Measurements from ENCODE around the gene UVRAG. TPM values are rescaled to one million over a fixed set of nuclear protein-coding genes. Genes with fewer than 3 reads are reported as not detected.

The UVRAG gene
- total and polyA plus RNA-seq, 2 of the 13 experiments (the other 11 are each of a cell fraction or from before 2014, with no cell fraction given): 9.7 to 17.3 TPM

DNA sequence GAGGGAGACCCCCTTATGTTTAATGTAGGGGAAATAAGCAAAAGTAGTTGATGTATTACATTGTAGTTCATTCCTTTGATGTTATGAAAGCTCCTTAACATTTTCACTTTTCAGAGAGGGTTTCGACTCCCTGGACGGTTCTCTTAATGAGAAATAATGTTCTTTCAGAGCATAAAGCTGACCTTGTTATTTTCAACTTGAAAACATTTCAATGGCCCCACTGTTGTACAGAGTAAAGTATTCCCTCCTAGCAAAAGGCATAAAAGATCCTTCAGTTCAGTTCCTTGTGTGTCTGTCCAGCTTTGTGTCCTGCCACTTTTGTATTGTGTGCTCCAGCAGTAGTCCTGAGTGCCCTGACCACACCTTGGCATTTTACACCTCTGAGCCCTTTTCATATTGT is 63.9 kb downstream of the UVRAG start:
- TF ChIP-seq SSRP1 (CRISPR knock-in tag; IDR thresholded peaks at IDR 0.05): no peak
- TF ChIP-seq, protein P1, sequence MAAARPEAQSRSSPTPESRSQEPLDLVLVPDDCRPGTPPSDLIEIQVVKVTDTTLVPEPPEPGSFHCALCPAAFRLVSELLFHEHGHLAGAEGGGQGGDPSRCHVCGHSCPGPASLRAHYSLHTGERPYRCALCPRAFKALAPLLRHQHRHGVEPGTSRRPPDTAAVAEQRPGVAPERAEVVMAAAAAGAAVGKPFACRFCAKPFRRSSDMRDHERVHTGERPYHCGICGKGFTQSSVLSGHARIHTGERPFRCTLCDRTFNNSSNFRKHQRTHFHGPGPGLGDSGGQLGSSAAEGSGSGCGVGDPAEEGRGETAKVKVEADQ (CRISPR knock-in tag; IDR thresholded peaks at IDR 0.05; ENCODE audit: borderline replicate concordance): no peak
- no peak for TF ChIP-seq TBP (CRISPR knock-in tag; IDR thresholded peaks at IDR 0.05)
- no peak for TF ChIP-seq ZNF562 (CRISPR knock-in tag; IDR thresholded peaks at IDR 0.05; ENCODE audit: borderline replicate concordance)
- no peak for TF ChIP-seq MBD4 (IDR thresholded peaks at IDR 0.05; ENCODE audit: borderline replicate concordance, low read length)
- no peak for TF ChIP-seq YEATS4 (CRISPR knock-in tag; IDR thresholded peaks at IDR 0.05; ENCODE audit: borderline replicate concordance)
- TF ChIP-seq, protein P2, sequence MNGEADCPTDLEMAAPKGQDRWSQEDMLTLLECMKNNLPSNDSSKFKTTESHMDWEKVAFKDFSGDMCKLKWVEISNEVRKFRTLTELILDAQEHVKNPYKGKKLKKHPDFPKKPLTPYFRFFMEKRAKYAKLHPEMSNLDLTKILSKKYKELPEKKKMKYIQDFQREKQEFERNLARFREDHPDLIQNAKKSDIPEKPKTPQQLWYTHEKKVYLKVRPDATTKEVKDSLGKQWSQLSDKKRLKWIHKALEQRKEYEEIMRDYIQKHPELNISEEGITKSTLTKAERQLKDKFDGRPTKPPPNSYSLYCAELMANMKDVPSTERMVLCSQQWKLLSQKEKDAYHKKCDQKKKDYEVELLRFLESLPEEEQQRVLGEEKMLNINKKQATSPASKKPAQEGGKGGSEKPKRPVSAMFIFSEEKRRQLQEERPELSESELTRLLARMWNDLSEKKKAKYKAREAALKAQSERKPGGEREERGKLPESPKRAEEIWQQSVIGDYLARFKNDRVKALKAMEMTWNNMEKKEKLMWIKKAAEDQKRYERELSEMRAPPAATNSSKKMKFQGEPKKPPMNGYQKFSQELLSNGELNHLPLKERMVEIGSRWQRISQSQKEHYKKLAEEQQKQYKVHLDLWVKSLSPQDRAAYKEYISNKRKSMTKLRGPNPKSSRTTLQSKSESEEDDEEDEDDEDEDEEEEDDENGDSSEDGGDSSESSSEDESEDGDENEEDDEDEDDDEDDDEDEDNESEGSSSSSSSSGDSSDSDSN (CRISPR knock-in tag; IDR thresholded peaks at IDR 0.05): no peak
- TF ChIP-seq SYNCRIP (IDR thresholded peaks at IDR 0.05; ENCODE audit: insufficient read depth, low read depth, low read length): no peak
- TF ChIP-seq SKI (IDR thresholded peaks at IDR 0.05; ENCODE audit: partially characterized antibody): no peak
- no peak for TF ChIP-seq REXO4 (CRISPR knock-in tag; IDR thresholded peaks at IDR 0.05; ENCODE audit: borderline replicate concordance)
- TF ChIP-seq, protein P3, sequence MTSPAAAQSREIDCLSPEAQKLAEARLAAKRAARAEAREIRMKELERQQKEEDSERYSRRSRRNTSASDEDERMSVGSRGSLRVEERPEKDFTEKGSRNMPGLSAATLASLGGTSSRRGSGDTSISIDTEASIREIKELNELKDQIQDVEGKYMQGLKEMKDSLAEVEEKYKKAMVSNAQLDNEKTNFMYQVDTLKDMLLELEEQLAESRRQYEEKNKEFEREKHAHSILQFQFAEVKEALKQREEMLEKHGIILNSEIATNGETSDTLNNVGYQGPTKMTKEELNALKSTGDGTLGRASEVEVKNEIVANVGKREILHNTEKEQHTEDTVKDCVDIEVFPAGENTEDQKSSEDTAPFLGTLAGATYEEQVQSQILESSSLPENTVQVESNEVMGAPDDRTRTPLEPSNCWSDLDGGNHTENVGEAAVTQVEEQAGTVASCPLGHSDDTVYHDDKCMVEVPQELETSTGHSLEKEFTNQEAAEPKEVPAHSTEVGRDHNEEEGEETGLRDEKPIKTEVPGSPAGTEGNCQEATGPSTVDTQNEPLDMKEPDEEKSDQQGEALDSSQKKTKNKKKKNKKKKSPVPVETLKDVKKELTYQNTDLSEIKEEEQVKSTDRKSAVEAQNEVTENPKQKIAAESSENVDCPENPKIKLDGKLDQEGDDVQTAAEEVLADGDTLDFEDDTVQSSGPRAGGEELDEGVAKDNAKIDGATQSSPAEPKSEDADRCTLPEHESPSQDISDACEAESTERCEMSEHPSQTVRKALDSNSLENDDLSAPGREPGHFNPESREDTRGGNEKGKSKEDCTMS (CRISPR knock-in tag; conservative IDR thresholded peaks at IDR 0.05): no peak
- peaks cover 6% of the 10 kb centered on the region for H3K79me2 ChIP-seq (ENCODE audit: insufficient read depth, low read length)
- H3K36me3 ChIP-seq (replicated peaks in 1 of 2; ENCODE audit: control insufficient read depth in 1 of 2, insufficient read depth in 2 of 2, low read length in 2 of 2): peaks cover 1 to 12% of the 10 kb centered on the region in 2 experiments; a peak in 1 of 5 replicates
- intact Hi-C loops (cut with micrococcal nuclease; ENCODE audit: unreplicated experiment): no loop called here
- H3K4me2 ChIP-seq (ENCODE audit: low read depth, low read length): no peak overlapping the region
- 98% methylated on average over 2 of the region's 2 CpGs for WGBS (ENCODE audit: low lambda C conversion rate)
- CTCF ChIA-PET (ENCODE audit: low intra/inter-chr PET ratio, low total read pairs): no interaction called here
- H3K4me3 ChIP-seq (replicated peaks in 1 of 3; ENCODE audit: insufficient read depth in 1 of 3, low read depth in 2 of 3, low read length in 3 of 3): no peak overlapping the region
- ATAC-seq (no peak), FAIRE-seq (no peak), DNase-seq (ENCODE audit: low spot score) (no peak)
- H3K27me3 ChIP-seq (ENCODE audit: control insufficient read depth in 1 of 2, insufficient read depth in 2 of 2, low read length in 2 of 2): no peaks in the 10 kb centered on the region; a peak in 1 of 5 replicates
- no TSS peak for BruUV-seq (replicated peaks)
- peaks cover 6% of the 10 kb centered on the region; the same call in 1 of the 2 replicates for H3K4me1 ChIP-seq (ENCODE audit: insufficient read depth, low read length)
- H2AFZ ChIP-seq (ENCODE audit: low read length): no peak overlapping the region
- no peak overlapping the region for H3K27ac ChIP-seq (ENCODE audit: extremely low read length, insufficient read depth, low read length)
- in situ Hi-C loops (cut with HindIII; ENCODE audit: extremely low pct_ligation_motif_present, low pct_unique_long_range_greater_than_20kb): no loop called here
- POLR2A ChIA-PET: no interaction called here
- H4K20me1 ChIP-seq (ENCODE audit: insufficient read depth, low read length): no peaks in the 10 kb centered on the region
- H3K9me3 ChIP-seq (ENCODE audit: low read length): no peaks in the 10 kb centered on the region
- no peak overlapping the region for H3K9ac ChIP-seq (ENCODE audit: insufficient read depth, low read depth, low read length)

All from HepG2 (cell line).